ENCODE data around the gene LRCH3. TPM values are rescaled to one million over a fixed set of nuclear protein-coding genes. Genes with fewer than 3 reads are reported as not detected.
"Not testable (repeated sequence)": the region's sequence is repeated elsewhere in the genome, so short reads cannot be mapped to it uniquely, and the experiment has no call there.

The LRCH3 gene
- total and polyA plus RNA-seq, 9 of the 15 experiments (the other 6 are each of a cell fraction or from before 2014, with no cell fraction given) = 4.6 to 75.3 (median 30.3) TPM

- TF ChIP-seq ZNF121 (CRISPR knock-in tag; conservative IDR thresholded peaks at IDR 0.05) = peak; percentile 82
- H3K4me1 ChIP-seq (replicated peaks in 1 of 2; ENCODE audit: control insufficient read depth in 2 of 2, insufficient read depth in 2 of 2, low read length in 2 of 2); H3K27me3 ChIP-seq (ENCODE audit: control insufficient read depth in 2 of 2, insufficient read depth in 2 of 2, low read length in 2 of 2); H3K4me2 ChIP-seq (ENCODE audit: insufficient read depth, low read length); intact Hi-C loops (cut with micrococcal nuclease); H3K9ac ChIP-seq (ENCODE audit: insufficient read depth in 1 of 2, low read depth in 2 of 2, low read length in 2 of 2); H3K9me3 ChIP-seq (replicated peaks; ENCODE audit: control insufficient read depth, insufficient read depth, low read depth, low read length); FAIRE-seq; DNase-seq (ENCODE audit: extremely low read depth in 1 of 4, low spot score in 3 of 4); CTCF ChIA-PET (ENCODE audit: low intra/inter-chr PET ratio); BruUV-seq (replicated peaks); H2AFZ ChIP-seq (ENCODE audit: low read depth, low read length); H3K9me1 ChIP-seq (ENCODE audit: control insufficient read depth, insufficient read depth, low read length); H4K20me1 ChIP-seq (replicated peaks; ENCODE audit: control insufficient read depth, insufficient read depth, low read length); H3K4me3 ChIP-seq; in situ Hi-C loops (cut with MboI); H3K27ac ChIP-seq (ENCODE audit: extremely low read depth, low read depth, low read length); ATAC-seq; H3K79me2 ChIP-seq (ENCODE audit: control insufficient read depth, insufficient read depth, low read length): not testable (repeated sequence)
- peaks cover 15% of the 10 kb centered on the region; the same call in 1 of the 3 replicates for H3K36me3 ChIP-seq (ENCODE audit: control insufficient read depth, insufficient read depth, low read length)
- POLR2A ChIA-PET = interaction anchor here (1.1 kb wide), 1 partner anchor 9 kb away, joined by 3 read pairs; no protein-coding TSS in a partner anchor
- WGBS (ENCODE audit: insufficient coverage, low coverage, missing lambda C conversion rate) = 85% methylated on average over 1 of the region's 1 CpG
Measured at GRCh38 chr3:197886052-197886451, 95.0 kb downstream of the LRCH3 start.

- in situ Hi-C loops (cut with MboI); intact Hi-C loops (cut with micrococcal nuclease); DNase-seq (ENCODE audit: extremely low read depth in 1 of 4, low spot score in 3 of 4); H3K27ac ChIP-seq (ENCODE audit: extremely low read depth, low read depth, low read length); H3K9me1 ChIP-seq (ENCODE audit: control insufficient read depth, insufficient read depth, low read length); H4K20me1 ChIP-seq (replicated peaks; ENCODE audit: control insufficient read depth, insufficient read depth, low read length); FAIRE-seq; H3K4me3 ChIP-seq; H3K4me1 ChIP-seq (replicated peaks in 1 of 2; ENCODE audit: control insufficient read depth in 2 of 2, insufficient read depth in 2 of 2, low read length in 2 of 2); BruUV-seq (replicated peaks); H3K9ac ChIP-seq (ENCODE audit: insufficient read depth in 1 of 2, low read depth in 2 of 2, low read length in 2 of 2); H3K27me3 ChIP-seq (ENCODE audit: control insufficient read depth in 2 of 2, insufficient read depth in 2 of 2, low read length in 2 of 2); CTCF ChIA-PET (ENCODE audit: low intra/inter-chr PET ratio); H2AFZ ChIP-seq (ENCODE audit: low read depth, low read length); H3K79me2 ChIP-seq (ENCODE audit: control insufficient read depth, insufficient read depth, low read length); H3K9me3 ChIP-seq (replicated peaks; ENCODE audit: control insufficient read depth, insufficient read depth, low read depth, low read length); H3K4me2 ChIP-seq (ENCODE audit: insufficient read depth, low read length); ATAC-seq: not testable (repeated sequence)
- POLR2A ChIA-PET = interaction anchor here (1.1 kb wide), 1 partner anchor 12 kb away, joined by 3 read pairs; no protein-coding TSS in a partner anchor
- H3K36me3 ChIP-seq (ENCODE audit: control insufficient read depth, insufficient read depth, low read length) = peaks cover 11% of the 10 kb centered on the region; the same call in 1 of the 3 replicates
- 23% methylated on average over 5 of the region's 5 CpGs for WGBS (ENCODE audit: insufficient coverage, low coverage, missing lambda C conversion rate)
Measured at GRCh38 chr3:197887430-197888053, 96.5 kb downstream of the LRCH3 start.
